ENCODE data around the gene MASP2.
"Not testable (repeated sequence)": the region's sequence is repeated elsewhere in the genome, so short reads cannot be mapped to it uniquely, and the experiment has no call there.

MASP2 gene

DNA sequence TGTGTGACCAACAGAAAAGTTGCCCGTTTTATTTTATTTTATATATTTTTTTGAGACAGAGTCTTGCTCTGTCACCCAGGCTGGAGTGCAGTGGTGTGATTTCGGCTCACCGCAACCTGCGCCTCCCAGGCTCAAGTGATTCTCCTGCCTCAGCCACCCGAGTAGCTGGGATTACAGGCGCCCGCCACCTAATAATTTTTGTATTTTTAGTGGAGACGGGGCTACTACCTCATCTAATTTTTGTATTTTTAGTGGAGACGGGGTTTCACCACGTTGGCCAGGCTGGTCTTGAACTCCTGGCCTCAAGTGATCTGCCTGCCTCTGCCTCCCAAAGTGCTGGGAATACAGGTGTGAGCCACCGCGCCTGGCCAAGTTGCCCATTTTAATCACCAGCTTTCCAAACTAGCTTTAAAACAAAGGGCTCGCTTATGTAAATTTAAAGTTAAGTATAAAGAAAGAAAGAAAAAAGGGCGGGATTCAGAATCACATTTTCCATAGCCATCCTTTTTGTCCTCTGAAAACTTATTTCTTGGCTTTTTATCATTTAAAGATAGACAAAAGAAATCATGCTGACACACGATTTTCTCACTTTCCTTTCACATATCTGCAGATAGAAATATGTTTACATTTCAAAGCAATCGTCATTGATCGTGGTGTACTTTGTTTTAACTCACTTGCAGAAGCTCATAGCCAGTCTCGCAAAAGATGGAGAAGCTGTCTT, 9.9 kb downstream of the MASP2 start:
- DNase-seq = not testable (repeated sequence)

DNA sequence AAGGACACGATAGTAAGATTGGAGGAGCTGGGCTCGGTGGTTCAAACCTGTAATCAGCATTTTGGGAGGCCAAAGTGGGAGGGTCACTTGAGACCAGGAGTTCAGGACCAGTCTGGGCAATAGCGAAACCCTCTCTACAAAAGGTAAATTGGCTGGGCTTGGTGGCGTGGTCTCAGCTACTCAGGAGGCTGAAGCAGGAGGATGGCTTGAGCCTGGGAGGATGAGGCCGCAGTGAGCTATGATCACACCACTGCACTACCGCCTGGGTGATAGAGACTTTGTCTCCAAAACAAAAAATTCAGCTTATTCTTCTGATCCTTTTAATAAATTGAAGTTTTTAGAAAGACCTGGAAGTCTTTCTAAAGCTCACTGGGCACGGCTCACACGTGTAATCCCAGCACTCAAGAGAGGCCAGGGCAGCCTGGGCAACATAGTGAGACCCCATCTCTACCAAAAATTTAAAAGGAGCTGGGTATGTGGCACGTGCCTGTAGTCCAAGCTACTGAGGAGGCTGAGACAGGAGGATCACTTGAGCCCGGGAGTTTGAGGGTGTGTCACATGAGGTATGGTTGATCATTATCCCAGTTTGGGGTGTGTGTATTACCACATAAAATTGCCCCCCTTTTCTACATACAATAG, 15.3 kb downstream of the MASP2 start:
- DNase-seq = no peak

DNA sequence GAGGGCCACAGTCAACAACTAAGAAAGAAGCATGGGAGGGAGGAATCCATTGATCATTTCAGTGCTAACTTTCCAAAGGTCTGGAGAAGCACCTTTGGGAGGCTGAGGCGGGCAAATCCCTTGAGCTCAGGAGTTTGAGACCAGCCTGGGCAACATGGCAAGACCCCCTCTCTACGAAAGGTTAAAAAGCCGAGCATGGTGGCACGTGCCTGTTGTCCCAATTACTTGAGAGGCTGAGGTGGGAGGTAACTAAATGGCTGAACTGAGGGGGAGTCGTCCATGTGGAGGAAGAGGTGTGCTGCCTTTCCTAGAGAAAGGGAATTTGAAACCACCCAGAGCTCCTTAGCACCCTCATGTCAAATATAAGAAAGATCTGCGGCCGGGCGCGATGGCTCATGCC, 16.2 kb downstream of the MASP2 start:
- DNase-seq = no peak

DNA sequence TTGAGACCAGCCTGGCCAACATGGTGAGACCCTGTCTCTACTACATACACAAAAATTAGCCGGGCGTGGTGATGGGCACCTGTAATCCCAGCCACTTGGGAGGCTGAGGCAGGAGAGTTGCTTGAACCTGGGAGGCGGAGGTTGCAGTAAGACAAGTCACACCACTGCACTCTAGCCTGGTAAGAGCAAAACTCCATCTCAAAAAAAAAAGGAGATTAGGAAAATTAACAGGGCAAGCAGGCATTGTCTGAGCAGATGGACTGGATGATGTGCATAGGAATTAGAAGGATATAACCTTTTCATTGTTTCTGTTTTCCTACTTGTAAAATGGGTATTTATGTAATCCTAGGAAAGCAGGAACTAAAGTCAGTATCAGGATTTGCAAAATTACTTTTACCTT, 19.0 kb downstream of the MASP2 start:
- no peak for DNase-seq

DNA sequence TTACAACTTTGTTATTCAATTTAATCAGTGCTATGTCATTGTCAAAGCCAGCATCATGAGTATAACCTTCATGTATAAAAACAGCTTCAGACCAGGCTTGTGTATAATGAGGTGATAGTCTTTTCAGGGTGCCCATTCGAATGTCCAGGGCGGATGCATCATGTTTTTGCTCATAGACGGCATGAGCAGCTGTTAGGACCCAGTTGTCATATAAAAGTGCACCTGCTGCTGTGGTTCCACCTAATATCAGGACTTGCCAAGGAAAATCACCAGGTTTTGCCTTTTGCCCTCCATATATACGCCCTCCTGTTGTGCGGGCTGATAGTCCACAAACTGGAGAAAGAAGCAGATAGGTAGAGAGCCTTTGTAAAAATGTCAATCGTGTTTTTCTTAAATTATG, 19.7 kb downstream of the MASP2 start:
- DNase-seq = no peak

DNA sequence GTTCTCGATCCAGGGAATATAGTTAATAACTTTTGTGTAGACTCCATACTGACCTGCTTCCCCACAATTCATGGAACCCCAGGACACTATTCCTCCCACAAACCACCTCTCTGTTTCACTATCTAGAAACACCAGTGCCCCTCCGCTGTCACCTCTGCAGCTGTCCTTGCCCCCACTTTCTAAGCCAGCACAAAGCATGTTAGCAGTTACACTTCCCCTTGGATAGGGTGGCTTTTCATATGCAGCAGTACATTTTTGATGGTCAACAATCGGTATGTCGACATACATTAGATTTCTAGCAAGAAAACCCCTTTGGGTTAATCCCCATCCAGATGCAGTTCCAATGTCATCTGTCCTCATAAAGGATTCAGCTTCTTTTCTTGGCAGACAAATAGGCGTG, 20.1 kb downstream of the MASP2 start:
- DNase-seq = no peak

DNA sequence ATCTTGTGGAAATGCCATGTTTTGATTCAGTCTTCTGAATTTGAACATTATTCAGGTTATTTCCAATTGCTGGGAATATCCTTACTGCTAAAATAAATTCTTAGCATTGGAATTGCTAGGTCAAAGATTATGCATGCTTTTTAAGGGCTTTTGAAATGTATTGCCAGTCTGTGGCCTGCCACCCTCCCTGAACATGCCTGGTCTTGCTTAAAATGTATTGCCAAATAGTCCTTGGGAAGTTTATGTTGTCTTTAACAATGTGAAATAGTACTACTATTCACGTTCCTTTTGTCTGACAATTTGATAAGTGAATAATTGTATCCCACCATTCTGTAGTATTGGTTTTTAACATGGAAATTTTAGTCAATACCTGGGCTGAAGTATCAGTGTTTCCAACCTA, 21.0 kb downstream of the MASP2 start:
- no peak for DNase-seq

DNA sequence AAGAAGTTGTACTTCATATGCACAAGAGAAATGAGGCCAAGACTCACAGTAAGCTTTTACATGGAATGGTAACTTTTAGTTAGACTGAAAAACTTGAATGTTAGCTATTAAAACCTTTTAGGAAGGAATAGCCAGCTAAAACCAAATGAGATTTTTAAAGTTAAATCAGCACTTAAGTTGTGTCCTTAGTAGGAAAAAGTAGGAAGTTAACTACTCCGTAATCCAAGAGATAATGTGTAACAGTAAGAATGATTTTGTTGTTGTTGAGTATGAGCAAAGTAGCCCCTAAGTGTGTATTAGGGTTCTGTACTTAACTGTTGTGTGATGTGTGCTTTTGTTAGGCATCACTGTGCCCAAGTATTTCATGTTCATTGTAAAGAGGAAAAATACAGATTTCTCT, 21.4 kb downstream of the MASP2 start:
- DNase-seq = no peak

DNA sequence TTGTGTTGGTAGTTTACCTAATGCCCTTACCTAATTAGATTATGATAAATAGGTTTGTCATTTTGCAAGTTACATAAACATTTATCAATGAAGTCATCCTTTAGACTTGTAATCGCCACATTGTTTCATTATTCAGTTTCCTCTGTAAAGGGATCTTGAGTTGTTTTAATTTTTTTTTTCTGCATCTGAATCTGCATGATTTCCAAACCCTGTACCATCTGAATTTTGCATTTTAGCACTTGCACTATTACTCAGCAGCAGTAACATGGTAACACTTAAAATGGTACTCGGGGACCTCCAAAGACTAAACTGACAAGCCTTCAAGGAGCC, 22.2 kb downstream of the MASP2 start:
- DNase-seq = no peak

DNA sequence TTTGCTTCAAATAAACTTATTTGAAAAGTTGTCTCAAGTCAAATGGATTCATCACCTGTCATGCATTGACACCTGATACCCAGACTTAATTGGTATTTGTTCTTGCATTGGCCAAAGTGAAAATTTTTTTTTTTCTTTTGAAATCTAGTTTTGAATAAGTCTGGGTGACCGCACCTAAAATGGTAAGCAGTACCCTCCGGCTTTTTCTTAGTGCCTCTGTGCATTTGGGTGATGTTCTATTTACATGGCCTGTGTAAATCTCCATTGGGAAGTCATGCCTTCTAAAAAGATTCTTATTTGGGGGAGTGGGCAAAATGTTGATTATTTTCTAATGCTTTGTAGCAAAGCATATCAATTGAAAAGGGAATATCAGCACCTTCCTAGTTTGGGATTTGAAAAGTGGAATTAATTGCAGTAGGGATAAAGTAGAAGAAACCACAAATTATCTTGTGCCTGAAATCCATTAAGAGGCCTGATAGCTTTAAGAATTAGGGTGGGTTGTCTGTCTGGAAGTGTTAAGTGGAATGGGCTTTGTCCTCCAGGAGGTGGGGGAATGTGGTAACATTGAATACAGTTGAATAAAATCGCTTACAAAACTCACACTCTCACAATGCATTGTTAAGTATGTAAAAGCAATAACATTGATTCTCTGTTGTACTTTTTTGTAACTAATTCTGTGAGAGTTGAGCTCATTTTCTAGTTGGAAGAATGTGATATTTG, 22.7 kb downstream of the MASP2 start:
- DNase-seq = no peak

DNA sequence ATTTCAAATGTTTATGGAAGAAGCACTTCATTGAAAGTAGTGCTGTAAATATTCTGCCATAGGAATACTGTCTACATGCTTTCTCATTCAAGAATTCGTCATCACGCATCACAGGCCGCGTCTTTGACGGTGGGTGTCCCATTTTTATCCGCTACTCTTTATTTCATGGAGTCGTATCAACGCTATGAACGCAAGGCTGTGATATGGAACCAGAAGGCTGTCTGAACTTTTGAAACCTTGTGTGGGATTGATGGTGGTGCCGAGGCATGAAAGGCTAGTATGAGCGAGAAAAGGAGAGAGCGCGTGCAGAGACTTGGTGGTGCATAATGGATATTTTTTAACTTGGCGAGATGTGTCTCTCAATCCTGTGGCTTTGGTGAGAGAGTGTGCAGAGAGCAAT, 23.8 kb downstream of the MASP2 start:
- DNase-seq = no peak

DNA sequence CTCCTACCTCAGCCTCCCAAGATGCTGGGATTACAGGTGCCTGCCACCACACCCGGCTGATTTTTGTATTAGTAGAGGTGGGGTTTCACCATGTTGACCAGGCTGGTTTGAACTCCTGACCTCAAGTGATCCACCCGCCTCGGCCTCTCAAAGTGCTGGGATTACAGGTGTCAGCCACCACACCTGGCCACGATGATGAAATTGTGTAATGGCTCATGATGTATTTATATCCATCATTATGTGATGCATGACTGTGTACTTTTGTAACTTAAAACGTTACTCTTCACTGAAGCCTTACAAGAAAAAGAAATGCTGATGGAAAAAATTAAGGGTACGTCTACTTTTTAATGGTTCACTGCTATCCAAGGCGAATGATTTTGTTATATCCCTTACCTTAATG, 27.1 kb downstream of the MASP2 start:
- DNase-seq = no peak

DNA sequence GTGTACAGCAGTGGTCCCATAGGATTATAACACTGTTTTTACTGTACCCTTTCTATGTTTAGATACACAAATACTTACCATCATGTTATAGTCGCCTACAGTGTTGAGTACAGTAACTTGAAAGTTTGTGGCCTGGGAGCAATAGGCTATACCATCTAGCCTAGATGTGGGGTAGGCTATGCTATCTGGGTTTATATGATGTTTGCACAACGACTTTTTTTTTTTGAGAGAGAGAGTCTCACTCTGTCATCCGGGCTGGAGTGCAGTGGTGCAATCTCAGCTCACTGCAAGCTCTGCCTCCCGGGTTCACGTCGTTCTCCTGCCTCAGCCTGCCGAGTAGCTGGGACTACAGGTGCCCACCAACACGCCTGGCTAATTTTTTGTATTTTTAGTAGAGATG, 27.7 kb downstream of the MASP2 start:
- DNase-seq = not testable (repeated sequence)

DNA sequence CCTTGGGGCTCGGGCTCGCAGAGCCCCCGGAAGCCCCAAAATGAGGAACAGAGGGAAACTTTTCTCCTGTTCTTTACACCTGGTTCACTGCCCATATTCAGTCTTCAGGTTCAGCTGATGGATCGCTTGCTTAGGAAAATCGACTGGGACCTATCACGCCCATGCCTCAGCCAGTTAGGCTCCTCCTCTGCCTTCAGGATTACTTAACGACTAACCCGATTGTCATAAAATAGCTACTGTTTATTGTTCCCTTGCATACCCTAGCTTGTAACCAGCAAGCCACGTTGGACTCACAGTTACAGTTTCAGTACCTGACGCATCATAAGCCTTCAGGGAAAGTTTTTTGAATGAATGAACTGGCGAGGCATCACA, 33.9 kb downstream of the MASP2 start:
- DNase-seq = no peak

DNA sequence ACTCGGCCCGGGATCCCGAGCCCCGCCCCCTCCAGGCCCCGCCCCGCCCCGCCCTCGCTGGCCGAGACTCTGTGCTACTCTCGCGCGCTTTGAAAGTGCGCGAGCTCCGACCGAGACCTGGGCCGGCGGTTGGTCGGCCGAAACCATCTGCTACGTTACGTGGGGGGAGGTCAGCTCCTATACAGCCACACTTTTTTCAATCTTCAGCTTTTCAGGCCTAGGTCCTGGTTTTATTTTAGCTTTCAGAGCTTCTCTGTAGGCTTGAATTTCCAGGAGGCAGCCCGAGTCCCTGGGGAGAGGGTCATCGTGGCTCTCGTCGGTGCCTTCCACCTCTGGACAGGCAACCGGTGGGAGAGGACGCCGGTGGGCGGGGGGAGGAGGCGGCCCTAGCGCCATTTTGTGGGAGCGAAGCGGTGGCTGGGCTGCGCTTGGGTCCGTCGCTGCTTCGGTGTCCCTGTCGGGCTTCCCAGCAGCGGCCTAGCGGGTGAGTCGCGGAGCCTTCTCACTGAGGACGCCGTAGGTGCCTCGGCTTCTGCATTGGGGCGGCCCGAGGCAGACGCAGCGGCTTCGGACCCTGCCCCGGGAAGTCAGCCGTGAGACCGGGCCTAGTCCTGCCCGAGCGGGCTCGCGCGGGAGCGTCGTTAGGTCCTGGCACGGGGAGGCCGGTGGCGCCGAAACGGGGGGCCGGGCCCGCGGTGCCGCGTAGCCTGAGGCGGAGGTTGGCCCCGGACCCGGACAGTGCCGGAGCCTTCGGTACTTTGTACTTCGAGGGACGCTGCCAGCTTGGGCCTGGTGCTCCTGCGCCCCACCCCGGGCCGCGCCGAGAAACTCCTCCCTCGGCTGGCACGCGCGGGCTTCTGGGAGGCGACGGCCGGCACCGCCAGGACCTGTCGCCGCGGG, 34.5 kb downstream of the MASP2 start, which contains the start of gene TARDBP:
TSS of gene TARDBP (plus strand) at position 395 of the 900 bp plus-strand sequence. CDS start 1,074 bp downstream, outside the sequence.
- peak; percentile 83 to 92 for DNase-seq

DNA sequence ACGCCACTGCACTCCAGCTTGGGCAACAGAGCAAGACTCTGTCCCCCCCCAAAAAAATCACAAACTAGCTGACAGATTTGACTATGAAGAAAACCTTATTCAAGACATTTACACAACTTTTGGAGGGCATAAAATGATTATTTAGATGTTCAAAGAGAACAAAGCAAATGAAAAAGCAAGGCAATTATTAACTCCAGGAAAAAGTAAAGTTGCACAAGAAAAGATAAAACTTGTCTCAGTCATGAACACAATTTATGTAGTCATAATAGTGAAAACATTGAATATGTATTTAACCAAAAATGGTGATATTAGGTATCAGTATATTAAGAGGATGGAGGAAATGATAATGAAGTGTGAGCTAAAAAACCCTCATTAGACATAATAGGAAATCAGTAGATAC, 46.5 kb downstream of the MASP2 start:
- DNase-seq = no peak

DNA sequence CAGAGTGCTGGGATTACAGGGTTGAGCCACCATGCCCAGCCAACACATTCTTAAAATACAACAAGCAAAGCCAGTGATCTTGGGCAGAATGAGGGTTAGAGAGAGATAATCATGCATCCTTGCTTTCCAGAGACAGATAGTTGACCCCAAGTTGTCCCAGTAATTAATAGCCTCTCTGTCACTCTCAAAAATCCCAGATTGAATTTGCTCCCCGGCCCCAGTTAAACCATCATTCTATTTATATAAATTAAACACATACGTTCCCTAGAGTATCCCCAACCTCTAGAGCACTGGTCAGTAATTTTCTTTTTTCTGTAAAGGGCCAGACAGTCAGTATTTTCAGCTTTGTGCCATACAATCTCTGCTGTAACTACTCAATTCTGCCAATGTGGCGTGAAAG, 50.9 kb downstream of the MASP2 start:
- no peak for DNase-seq

DNA sequence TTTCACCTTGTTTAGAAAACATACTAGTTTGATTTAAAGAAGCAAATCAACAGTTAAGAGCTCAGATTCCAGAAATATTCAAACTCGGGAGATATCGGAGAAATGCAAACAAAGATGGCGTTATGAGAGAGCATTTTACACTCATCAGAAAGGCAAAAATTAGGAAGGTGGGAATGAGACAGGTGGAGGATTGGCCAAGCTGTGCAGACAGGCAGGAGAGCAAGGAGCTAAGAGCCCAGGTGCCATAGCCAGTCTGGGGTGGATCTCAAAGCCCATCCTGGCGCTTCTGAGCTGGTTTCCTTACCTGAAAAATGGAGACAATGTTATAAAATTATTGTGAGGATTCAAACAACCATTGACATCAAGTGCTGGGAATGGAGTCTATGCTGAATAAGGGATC, 54.2 kb downstream of the MASP2 start:
- no peak for DNase-seq

DNA sequence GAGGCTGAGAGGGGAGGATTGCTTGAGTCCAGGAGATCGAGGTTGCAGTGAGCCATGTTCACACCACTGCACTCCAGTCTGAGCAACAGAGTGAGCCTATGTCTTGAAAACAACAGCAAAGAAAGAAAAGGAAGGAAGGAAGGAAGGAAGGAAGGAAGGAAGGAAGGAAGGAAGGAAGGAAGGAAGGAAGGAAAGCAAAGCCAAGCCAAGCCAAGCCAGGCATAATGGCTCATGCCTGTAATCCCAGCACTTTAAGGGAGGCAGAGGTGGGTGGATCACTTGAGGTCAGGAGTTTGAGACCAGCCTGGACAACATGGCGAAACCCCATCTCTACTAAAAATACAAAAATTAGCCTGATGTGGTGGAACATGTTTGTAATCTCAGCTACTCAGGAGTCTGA, 55.0 kb downstream of the MASP2 start:
- DNase-seq = not testable (repeated sequence)

DNA sequence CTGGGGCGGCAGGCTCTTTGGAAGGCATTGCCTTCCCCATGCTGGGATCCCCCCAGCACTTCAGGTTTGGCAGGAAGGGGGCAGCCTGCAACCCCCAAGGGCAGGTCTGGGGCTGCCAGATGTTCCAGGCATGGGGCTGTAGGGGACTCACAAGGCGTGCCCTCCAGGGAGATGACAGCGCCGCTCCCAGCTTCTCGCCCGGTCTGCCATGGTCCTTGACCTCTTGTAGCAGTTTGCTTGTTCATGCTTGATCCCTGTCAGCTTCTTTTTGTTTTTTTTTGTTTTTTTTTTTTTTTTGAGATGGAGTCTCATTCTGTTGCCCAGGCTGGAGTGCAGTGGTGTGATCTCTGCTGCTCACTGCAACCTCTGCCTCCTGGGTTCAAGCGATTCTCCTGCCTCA, 56.2 kb downstream of the MASP2 start:
- DNase-seq = no peak

DNA sequence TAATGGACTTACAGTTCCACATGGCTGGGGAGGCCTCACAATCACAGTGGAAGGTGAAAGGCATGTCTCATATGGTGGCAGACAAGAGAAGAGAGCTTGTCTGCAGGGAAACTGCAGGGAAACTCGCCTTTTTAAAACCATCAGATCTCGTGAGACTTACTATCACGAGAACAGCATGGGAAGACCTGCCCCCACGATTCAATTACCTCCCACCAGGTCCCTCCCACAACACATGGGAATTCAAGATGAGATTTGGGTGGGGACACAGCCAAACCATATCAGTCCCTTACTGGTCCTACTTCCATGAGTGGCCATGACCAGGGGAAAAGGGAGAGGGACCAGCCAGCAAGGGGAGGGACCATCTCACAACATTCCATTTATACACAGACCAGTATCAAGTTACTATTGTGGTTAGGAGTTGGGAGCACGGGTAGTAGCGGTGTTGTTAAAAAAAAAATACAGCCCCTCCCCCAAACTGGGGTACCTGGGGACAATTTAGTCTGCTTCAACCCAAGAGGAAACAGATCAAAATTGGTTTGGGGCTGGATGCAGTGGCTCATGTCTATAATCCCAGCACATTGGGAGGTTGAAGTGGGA, 57.0 kb downstream of the MASP2 start:
- DNase-seq = not testable (repeated sequence)

DNA sequence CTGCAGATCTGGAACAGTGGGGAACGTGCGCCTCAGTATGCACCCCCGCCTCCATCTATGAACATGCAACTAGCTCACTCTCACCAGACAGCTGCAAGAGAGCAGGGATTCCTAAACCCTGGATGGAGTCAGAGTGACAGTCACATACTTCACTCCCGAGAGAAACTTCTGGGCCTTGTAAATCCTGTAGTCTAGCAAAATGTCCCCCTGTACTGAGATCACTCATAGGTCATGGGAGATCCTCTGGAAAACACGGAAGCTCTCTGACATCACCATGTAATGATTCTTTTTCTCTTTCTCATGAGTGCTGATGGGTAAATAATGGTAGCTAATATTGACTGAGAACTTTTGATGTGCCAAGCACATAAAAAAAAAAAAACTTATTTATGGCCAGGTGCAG, 57.9 kb downstream of the MASP2 start:
- DNase-seq = no peak
